Neural progenitor cell (in vitro differentiated cells): ENCODE measurements around the gene ZNF800.

Source experiments
- CTCF ChIP-seq: fragments of 200-600 bp; sonication (generic); IDR thresholded peaks from 2 replicates; pipeline ENCODE4 v1.5.1; 2017; ENCODE audit warnings: antibody characterized with exemption, mild to moderate bottlenecking
- EZH2 ChIP-seq: fragments of 200-600 bp; sonication (generic); IDR thresholded peaks from 2 replicates; pipeline ENCODE4 v1.6.1; 2017; ENCODE audit warnings: antibody characterized with exemption, mild to moderate bottlenecking, moderate library complexity

GRCh38 chr7:127367679-127368078 is 24.8 kb downstream of the ZNF800 start:
- no peak for TF ChIP-seq CTCF
- no peak for TF ChIP-seq EZH2
